Dedifferentiated amniotic fluid mesenchymal stem cell (primary cell): ENCODE measurements around the gene DIS3L2.
"Not testable (repeated sequence)": the region's sequence is repeated elsewhere in the genome, so short reads cannot be mapped to it uniquely, and the experiment has no call there.

Experiments used
- DNase-seq: peaks from one replicate; pipeline ENCODE4 v3.0.0-alpha.2; 2016; ENCODE audit errors: extremely low spot score

The DIS3L2 gene

DNA sequence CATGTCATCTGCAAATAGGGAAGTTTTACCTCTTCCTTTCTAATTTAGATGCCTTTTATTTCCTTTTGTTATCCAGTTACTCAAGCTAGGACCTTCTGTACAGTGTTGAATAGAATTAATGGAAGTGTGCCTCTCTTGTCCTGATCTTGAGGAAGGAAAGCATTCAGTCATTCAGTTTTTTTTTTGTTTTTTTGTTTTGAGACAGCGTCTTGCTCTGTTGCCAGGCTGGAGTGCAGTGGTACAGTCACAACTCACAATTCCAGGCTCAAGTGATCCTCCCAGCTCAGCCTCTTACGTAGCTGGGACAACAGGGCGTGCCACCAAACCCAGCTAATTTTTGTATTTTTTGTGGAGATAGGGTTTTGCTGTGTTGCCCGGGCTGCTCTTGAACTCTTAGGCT, 213.1 kb downstream of the DIS3L2 start:
- DNase-seq: no peak

DNA sequence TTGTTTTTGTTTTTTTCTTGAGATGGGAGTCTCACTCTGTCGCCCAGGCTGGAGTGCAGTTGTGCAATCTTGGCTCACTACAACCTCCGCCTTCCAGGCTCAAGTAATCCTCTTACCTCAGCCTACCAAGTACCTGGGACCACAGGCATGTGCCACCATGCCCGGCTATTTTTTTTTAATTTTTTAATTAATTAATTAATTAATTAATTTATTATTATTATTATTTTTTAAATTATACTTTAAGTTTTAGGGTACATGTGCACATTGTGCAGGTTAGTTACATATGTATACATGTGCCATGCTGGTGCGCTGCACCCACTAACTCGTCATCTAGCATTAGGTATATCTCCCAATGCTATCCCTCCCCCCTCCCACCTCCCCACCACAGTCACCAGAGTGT, 215.1 kb downstream of the DIS3L2 start:
- DNase-seq: not testable (repeated sequence)

DNA sequence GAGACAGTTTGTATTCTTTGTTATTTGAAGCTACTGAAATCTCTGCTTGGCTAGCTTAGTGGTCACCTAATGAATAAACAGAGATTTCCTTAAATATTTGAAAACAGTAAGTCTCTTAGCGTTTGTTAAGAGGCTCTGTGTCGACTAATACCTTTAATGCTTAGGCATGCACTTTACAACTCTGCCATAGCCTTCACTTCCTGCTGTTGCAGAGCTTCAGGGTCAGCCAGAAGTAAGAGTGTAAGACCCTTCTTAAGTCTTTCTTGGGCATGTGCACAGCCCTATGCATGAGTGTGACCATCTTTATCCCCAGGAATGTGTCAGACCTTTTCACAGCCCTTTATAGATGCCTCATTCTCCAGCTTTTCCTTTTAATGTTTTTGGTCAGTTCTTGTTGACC, 221.8 kb downstream of the DIS3L2 start:
- no peak for DNase-seq

DNA sequence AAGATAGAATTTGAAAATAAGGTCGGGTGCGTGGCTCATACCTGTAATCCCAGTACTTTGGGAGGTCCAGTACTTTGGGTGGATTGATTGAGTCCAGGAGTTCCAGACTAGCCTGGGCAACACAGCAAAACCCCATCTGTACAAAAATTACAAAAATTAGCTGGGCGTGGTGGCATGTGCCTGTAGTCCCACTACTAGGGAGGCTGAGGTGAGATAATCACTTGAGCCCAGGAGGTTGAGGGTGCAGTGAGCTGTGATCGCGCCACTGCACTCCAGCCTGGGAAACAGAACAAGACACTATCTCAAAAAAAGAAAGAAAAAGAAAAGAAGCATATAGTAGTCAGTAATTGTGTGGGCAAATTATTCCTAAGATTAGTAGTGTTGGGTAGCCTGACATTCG, 222.8 kb downstream of the DIS3L2 start:
- DNase-seq: no peak

DNA sequence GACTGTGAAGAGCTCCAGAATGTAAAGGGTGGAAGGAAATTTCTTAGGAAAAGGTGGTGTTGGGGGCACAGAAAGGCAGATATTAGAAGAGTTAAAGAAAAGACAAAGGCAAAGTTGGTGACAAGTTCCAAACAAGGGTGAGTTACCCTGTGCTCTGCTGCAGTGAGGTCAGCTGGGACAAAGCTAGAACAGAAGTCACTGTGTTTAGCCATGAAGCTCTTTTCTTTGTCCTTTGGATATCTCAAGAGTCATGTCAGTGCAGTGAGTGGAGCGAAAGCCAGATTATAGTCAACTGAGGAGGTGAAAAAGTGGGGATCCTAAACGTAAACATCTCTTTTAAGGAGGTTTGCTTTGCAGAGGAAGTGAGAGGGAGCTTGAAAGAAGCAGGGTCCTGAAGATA, 229.3 kb downstream of the DIS3L2 start:
- DNase-seq: no peak

DNA sequence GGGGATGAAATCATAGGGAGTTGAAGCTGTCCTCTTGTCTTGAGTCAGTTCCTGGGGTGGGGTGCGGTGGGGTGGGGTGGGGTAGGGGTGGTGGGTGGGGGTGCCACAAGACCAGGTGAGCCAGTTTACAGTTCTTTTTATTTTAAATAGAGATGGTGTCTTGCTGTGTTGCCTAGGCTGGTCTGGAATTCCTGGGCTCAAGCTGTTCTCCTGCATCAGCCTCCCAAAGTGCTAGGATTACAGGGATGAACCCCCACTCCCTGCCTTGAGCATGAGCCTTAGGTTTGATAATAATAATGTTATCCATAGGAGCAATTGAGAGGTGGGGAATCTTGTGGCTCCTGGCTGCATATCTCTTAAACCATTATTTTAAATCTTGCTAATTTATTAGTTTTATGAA, 234.0 kb downstream of the DIS3L2 start:
- DNase-seq: no peak

DNA sequence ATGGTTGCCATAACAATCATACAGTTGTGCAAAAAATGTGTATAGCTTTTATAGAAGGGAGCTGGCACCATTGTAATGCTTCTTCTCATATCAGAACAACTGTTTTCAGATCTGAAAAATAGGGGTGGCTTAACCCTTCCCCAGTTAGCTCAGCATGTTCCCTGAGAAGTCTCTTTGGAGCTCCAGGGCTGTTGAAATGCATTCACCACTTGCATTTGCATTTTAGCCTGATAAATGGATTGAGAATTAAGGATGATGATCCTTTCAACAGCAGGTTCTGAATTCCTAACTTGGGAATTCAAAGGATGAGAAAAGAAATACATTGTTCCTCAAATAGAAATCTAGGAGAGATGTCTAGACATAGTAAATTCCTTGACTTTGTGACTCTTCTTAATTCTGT, 235.3 kb downstream of the DIS3L2 start:
- DNase-seq: no peak

DNA sequence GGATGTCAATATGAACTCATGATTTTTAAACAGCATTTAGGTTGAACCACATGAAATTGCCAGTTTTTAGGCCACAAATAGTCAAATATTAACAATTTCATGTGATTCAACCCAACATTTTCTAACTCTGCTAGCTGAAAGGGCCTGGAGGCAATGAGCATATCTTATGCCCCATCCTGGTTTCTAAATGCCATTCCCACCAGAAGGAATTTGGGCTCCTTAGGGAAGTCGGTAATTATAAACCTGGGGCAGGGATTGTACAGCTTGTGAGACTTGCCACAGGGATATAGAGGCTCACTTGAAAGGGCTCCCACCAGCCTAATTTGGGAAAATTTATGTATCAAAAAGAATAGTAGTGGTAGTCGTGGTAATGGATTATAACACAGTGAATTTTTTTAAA, 238.7 kb downstream of the DIS3L2 start:
- DNase-seq: no peak

DNA sequence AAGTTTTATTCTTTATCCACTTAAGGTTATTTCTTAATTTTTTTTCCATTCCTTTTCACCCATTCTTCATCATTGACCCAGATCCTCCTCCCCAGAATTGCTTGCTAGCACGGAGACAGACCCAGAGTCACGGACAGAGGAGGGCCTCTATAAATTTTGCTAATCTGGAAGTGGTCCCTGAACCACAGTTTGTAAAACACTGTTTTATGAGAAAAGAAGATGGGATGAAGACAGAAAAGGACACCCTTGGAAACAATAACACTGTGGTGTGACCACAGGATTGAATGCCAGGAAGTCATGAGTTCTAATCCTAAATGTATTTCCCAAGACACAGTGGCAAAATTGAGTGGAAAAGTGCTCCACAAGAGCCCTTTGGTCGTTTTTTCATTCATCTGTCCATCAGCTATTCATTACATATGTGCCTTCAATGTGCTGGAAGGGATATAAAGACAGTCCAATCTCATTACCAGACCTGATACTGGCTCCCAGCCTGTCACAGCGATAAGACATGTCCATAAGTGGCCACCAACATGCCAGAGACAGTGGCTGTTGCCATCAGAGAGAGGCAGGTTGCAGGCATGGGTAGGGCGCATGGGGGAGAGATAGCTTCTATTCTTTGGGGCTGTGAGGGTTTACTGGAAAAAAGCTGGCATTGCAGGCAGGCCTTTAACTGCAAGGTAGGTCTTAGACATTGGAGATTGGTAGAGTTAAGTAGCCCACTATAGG, 241.8 kb downstream of the DIS3L2 start:
- no peak for DNase-seq

DNA sequence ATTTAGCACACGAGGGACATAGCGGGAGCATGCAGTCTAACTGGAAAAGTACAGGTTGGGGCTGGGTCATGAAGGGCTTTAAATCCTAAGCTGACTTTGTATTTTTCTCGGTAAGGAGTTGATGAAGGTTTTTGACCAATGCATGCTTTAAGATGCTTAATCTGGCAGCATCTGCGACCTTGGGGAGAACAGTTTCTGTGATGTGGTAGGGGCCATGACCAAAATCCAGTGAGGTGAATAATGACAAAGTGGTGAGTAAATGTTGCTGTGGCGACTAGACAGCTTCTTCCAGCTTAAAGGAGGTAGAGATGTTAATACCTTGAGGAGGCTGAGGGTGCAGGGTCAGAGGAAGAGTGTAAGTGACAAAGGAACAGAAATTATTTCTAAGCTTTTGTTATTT, 242.4 kb downstream of the DIS3L2 start:
- no peak for DNase-seq

DNA sequence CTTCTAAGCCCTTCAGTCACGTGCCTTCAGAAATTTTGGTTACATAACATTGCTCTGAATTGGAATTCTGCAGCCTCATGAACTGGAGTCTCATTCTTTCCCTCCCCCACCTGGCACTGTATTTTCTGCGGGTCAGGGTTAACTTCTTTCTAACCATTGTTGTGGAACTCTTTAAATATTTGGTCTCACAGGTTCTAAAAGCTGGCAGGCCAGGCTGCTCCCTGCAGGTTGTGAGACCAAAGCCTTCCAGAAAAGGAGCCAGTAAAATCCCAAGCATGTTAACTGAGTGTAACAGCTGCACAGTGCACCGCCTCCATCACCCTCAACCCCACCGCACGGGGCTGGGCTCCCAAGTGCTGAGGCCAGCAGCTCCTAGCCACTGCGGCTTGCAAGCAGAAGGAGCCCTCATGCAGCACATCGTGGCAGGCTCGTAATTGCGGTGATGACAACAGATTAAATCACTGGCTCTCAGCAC, 243.0 kb downstream of the DIS3L2 start:
- no peak for DNase-seq

DNA sequence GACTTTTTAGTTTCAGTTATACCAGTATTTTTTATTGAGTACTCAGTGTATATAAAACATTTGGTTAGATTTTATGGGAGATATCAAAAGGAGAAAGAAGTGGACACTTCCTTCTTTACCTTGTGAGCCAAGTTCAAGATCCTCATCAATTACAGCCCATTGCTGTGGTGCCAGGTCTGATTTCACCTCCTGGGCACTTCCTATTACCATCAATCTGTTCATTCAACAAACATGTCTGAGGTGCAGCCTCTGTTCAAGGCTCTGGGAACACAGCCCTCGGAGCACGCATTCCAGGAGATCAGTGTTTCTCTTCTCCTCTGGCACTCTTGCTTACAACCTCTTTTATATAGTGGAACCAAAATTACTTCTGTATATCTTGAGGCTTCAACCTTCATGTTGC, 245.7 kb downstream of the DIS3L2 start:
- DNase-seq: no peak

DNA sequence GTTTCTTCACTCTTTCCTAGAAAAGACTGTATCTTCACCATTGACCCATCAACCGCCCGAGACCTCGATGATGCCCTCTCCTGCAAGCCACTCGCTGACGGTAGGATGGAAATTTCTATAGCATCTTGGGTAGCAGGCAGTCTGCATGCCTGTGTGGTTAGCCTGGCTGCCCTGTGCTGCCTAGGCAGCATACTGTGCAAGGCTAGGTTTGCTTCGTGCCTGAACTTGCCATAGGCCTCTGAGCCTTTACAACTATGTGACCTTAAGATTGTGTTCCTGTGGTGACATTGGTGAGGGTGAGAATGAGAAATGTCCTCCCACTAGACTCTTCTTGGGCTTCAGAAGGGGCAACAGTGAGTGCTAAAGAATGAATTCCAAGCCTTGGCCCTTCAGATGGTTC, 248.8 kb downstream of the DIS3L2 start:
- no peak for DNase-seq

DNA sequence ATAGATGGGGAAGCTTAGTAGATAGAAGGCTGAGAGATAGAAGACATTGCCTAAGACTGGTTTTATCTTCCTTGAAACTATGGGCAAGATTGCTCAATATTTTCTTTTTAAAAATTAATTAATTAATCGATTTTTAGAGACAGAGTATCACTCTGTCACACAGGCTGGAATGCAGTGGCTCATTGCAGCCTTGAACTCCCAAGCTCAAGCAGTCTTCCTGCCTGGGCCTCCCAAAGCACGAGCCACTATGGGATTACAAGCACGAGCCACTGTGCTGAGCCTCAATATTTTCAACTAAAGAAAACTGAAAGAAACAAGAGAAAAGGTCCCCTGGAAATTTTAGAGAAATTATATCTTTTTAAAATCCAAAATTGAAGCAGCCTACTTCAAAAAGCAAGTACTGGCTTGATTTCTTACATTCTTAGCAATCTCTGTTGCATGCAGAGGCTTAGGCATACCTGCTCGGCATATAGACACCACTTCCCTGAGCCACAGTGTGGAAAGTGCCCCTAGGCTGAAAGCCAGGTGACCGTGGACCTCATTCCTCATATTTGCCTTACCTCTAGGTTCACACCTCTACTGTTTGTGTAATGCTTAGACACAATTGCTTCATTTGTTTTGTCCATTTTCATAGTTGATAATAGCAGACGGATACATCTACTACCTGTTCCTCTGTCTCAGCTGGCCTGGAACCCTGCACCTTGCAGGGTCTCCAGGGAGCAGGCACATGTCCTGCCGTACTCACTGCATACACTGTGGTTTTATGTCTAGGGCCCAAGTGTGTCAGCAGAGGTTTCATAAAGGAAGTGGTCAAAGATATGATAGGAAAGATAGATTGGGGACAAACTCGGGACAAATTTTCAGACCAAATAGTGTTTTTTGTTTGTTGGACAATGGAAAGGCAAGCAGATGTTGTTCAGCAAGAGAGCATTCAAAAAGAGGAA, 250.5 kb downstream of the DIS3L2 start:
- no peak for DNase-seq

DNA sequence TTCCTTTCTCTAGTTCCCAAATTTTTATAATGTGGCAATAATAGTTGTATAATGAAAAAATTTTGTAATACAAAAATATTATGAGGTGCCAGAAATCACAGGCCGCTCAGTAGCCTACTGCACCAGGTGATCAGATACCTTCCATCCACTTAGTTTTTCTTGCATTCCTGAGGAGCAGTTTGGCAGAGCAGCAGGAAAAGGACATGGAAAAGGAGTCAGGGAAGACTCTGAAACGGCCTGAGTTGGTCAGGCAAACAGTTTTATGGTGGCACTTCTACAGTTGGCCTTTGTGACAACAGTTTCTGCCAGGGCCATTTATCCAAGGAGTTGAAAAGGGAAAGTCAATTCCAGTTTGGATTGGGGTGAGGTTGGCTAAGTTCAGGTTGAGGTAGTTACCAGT, 251.7 kb downstream of the DIS3L2 start:
- no peak for DNase-seq

DNA sequence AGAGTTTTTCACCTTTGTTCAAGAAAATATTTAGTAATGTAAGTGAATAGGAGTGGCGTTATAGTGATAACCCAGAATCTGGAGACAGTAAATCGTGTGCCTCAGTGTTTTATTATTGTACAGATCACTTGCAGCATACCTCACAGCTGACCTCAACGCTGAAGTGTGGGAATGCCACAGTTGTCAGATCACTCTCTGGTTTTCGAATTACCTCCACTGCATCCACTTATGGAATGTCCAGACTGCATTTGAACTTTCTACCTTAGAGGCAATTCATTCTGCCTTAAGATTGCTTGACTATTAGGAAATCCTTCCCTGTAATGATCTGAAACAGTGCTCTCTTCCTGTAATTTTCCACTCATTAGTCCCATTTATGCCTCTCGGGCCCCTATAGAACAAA, 252.5 kb downstream of the DIS3L2 start:
- DNase-seq: no peak

DNA sequence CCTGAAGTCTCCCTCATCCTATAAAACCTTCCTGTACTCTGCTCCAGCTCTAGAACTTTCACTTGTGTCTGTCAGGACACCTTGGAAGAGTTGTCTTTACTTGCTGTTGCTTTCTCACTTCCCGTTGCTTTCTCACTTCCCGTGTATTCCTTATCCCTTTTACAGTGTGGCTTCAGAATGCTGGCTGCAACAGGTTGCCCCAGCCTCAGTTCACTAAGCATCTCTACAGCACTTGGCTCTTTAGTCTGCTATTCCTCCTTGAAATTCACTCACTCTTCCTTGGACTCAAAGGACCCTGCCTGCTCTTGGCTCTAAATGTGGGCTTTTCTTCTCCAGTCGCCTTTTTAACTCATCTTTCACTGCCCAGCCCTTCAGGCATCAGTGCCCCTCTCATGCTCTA, 254.5 kb downstream of the DIS3L2 start:
- DNase-seq: no peak

DNA sequence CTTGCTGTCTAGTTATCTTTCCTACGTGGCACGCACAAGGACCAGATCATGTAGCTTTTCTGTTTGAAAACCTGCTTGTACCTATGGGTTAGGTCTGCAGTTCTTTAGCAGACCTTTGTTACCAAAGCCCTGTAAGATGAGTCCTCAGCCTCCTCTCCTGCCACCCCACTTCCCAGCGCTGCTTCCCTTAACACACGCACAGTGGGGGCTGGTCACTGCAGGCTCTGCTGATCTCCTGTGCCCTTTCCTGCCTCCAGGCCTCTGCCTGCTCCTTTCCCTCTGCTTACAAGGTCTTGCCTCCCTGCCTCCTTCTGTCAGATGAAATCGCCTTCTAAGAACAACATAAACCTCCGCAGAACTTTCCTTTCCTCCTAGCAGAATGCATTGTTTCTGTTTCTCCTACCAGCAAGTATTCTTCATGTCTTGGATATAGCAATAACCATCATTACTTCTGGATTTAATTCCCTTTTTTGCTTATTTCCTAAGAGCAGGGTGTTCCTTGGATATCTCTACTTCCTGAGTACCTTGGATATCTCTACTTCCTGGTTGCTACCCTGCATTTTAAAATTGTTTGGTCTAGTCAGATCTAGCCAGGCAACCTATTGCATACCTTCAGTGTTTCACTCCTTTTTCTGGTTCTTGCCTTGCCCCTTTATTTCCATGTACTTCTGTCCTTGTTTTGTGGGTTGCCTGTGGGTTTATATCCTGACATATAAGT, 257.4 kb downstream of the DIS3L2 start:
- no peak for DNase-seq

DNA sequence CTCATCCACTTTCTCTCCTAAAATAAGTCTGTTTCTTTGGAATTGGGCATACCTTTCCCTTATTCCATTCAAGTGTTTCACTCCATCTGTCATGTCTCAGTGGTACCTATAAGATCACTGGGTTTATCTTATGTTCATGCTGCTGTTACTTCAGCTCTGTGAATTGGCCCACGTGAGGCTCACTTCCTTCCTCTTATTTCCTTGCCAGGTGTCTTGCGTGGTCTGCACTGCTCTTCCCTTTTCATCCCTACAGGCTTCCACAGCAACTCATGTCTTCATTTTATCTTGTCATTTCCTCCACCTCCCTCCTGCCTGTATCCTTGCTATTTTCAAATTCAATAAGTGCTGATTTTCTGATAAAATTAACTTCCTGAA, 258.0 kb downstream of the DIS3L2 start:
- DNase-seq: no peak

DNA sequence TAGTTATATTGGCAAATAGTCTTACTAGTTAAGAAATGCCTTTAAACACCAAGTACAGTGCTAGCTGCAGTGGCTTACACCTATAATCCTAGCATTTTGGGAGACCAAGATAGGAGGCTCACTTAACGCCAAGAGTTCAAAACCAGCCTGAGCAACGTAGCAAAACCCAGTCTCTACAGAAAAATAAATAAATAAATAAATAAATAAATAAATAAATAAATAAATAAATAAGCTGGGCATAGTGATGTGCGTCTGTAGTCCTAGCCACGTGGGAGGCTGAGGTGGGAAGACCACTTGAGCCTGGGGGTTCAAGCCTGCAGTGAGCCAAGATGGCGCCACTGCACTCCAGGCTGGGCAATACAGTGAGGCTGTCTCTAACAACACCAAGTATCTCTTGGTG, 258.4 kb downstream of the DIS3L2 start:
- no peak for DNase-seq

DNA sequence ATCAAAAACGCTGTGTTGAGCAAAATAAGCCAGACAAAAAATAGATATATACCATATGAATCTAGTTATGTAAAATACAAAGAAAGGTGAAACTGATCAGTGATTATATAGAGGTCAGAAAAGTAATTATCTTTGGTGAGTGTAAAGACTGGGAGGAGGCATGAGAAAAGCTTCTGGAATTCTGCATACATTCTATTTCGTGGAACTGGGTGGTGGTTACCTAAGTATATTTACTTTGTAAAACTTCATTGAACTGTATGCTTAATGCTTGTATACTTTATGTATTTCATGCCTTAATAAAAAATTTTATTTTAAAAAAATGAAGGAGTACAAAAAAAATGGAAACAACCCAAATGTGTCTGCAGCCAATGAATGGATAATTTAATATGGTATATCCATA, 263.9 kb downstream of the DIS3L2 start:
- no peak for DNase-seq

DNA sequence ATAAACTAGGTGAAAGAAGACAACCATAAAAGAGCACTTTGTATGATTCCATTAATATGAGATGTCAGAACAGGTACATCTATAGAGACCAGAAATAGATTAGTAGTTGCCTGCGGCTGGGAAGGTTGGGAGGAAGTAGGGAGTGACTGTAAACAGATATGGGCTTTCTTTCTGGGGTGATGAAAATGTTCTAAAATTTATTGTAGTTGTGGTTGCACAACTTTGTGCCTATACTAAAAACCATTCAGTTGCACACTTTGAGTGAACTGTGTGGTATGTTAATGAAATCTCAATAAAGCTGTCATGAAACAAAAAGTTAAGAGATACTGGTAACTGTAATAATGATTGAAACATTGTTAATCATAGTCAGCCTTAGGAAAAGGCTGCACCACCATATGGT, 264.4 kb downstream of the DIS3L2 start:
- no peak for DNase-seq

DNA sequence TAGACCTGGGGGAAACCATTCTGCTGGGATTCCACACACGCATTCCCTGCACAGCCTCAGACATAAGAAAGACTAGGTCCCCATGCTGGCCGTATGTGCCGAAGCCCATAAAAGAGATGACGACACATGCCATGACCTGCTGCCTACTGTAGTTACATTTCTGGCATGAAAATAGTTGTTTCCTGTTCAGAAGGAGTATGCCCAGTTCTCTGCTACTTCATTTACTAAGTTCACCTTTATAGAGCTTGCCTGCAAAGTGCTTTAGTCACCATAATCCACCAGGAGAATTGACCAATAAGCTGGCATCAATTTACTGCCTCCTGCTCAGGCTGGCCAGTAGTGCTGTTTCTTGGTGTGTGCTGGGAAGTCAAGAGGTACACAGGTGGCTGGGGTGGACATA, 266.8 kb downstream of the DIS3L2 start:
- DNase-seq: no peak
